Liver (tissue), 9 donors: ENCODE measurements around the gene ARHGEF26. TPM values are rescaled to one million over a fixed set of nuclear protein-coding genes. Genes with fewer than 3 reads are reported as not detected.

Source experiments
- DNase-seq: peaks from one replicate; pipeline ENCODE4 v3.0.0-alpha.2; 2017; ENCODE audit warnings: low spot score
- H3K27ac ChIP-seq, 2 donors: one replicate each; pipeline ENCODE4 v1.7.0; 2013; ENCODE audit warnings: inconsistent platforms in 2 of 2, low read length in 2 of 2, control low read depth in 1 of 2, low read depth in 1 of 2, mild to moderate bottlenecking in 1 of 2
- H3K27me3 ChIP-seq, 4 donors: one replicate each; pipeline versions ENCODE4 v1.6.1 to v1.7.0; 2013; ENCODE audit warnings: low read length in 3 of 4, inconsistent platforms in 1 of 4, mild to moderate bottlenecking in 1 of 4, moderate library complexity in 1 of 4; ENCODE audit not compliant: control insufficient read depth in 4 of 4, insufficient read depth in 4 of 4
- H3K36me3 ChIP-seq, 4 donors: one replicate each; pipeline versions ENCODE4 v1.6.1 to v1.7.0; 2013; ENCODE audit warnings: low read length in 3 of 4, mild to moderate bottlenecking in 3 of 4, low read depth in 1 of 4, moderate library complexity in 1 of 4; ENCODE audit not compliant: control insufficient read depth in 4 of 4, insufficient read depth in 3 of 4
- H3K4me1 ChIP-seq, 4 donors: one replicate each; pipeline versions ENCODE4 v1.6.1 to v1.7.0; 2013; ENCODE audit warnings: low read length in 3 of 4, mild to moderate bottlenecking in 3 of 4, moderate library complexity in 1 of 4; ENCODE audit not compliant: control insufficient read depth in 4 of 4, insufficient read depth in 4 of 4
- H3K4me3 ChIP-seq, 3 donors: one replicate each; pipeline versions ENCODE4 v1.6.1 to v1.7.0; 2013; ENCODE audit warnings: low read length in 3 of 3, control low read depth in 1 of 3, low read depth in 1 of 3, mild to moderate bottlenecking in 1 of 3
- H3K9ac ChIP-seq, 2 donors: one replicate each; pipeline ENCODE4 v1.7.0; 2013; ENCODE audit warnings: low read length in 2 of 2, mild to moderate bottlenecking in 2 of 2, moderate library complexity in 2 of 2, control low read depth in 1 of 2, low read depth in 1 of 2
- H3K9me3 ChIP-seq, 4 donors: one replicate each; pipeline versions ENCODE4 v1.6.1 to v1.7.0; 2013; ENCODE audit warnings: low read length in 3 of 4; ENCODE audit not compliant: control insufficient read depth in 4 of 4
- FOXA2 ChIP-seq: IDR thresholded peaks from 2 replicates; pipeline ENCODE4 v1.6.1; 2016; ENCODE audit warnings: antibody characterized with exemption
- HNF4A ChIP-seq, 2 donors: conservative IDR thresholded peaks; 2 replicates each; pipeline ENCODE4 v1.6.1; 2016; ENCODE audit warnings: antibody characterized with exemption in 2 of 2, mild to moderate bottlenecking in 2 of 2
- HNF4G ChIP-seq: IDR thresholded peaks from 2 replicates; pipeline ENCODE4 v1.6.1; 2016; ENCODE audit warnings: antibody characterized with exemption
- JUND ChIP-seq, 2 donors: IDR thresholded peaks; 2 replicates each; pipeline ENCODE4 v1.6.1; 2016; ENCODE audit warnings: antibody characterized with exemption in 2 of 2
- NR2F2 ChIP-seq: IDR thresholded peaks from 2 replicates; pipeline ENCODE4 v1.6.1; 2016; ENCODE audit warnings: antibody characterized with exemption
- RXRA ChIP-seq, 2 donors: IDR thresholded peaks; 2 replicates each; pipeline ENCODE4 v1.6.1; 2017 to 2018; ENCODE audit warnings: antibody characterized with exemption in 2 of 2, mild to moderate bottlenecking in 1 of 2
- SP1 ChIP-seq: IDR thresholded peaks from 2 replicates; pipeline ENCODE4 v1.6.1; 2018; ENCODE audit warnings: antibody characterized with exemption, mild to moderate bottlenecking
- TAF1 ChIP-seq: conservative IDR thresholded peaks from 2 replicates; pipeline ENCODE4 v1.6.1; 2016; ENCODE audit warnings: antibody characterized with exemption, mild to moderate bottlenecking
- WGBS: extraction: QIAGEN DNeasy Blood & Tissue Kit; methylation state at CpG from one replicate; pipeline ENCODE4 v1.1.7; 2013; 5-methylcytosine and 5-hydroxymethylcytosine counted together
- polyA plus RNA-seq, 2 donors: library from polyadenylated mRNA; stranded (reverse) in 1 of 2; unstranded in 1 of 2; fragments of 200-250 nt in 1 of 2; fragments of >200 nt in 1 of 2; fragmentation: Nextera tagmentation in 1 of 2; extraction: Ambion mirVana in 1 of 2; gene quantifications; one replicate each; pipeline versions ENCODE4 v1.2.1 to v1.2.3, GENCODE V29; 2013 to 2015
- total RNA-seq, 2 donors: library from RNA; depleted of rRNA; stranded (reverse); fragments of >200 nt; gene quantifications; one replicate each; pipeline ENCODE4 v1.2.3, GENCODE V29; 2014
- TF ChIP-seq, protein P1 (sequence below): IDR thresholded peaks from 2 replicates; pipeline ENCODE4 v1.6.1; 2016; ENCODE audit warnings: antibody characterized with exemption, mild to moderate bottlenecking
- TF ChIP-seq, protein P2 (sequence below): IDR thresholded peaks from 2 replicates; pipeline ENCODE4 v1.6.1; 2016; ENCODE audit warnings: antibody characterized with exemption
- TF ChIP-seq, protein P3 (sequence below): IDR thresholded peaks from 2 replicates; pipeline ENCODE4 v1.6.1; 2016; ENCODE audit warnings: antibody characterized with exemption
- TF ChIP-seq, protein P4 (sequence below): fragments of 150-350 bp; IDR thresholded peaks from 2 replicates; pipeline ENCODE4 v1.5.1; 2017; ENCODE audit warnings: improper control_type of control experiment, low read depth, low read length; ENCODE audit not compliant: missing input control
- donor health status: healthy.
- donor health status: healthy.
- donor health status: healthy.
- donor health status: healthy.
- donor health status: healthy.

Gene ARHGEF26
- total and polyA plus RNA-seq, 4 donors, result 1.4 to 27.9 (median 18.7) TPM

DNA sequence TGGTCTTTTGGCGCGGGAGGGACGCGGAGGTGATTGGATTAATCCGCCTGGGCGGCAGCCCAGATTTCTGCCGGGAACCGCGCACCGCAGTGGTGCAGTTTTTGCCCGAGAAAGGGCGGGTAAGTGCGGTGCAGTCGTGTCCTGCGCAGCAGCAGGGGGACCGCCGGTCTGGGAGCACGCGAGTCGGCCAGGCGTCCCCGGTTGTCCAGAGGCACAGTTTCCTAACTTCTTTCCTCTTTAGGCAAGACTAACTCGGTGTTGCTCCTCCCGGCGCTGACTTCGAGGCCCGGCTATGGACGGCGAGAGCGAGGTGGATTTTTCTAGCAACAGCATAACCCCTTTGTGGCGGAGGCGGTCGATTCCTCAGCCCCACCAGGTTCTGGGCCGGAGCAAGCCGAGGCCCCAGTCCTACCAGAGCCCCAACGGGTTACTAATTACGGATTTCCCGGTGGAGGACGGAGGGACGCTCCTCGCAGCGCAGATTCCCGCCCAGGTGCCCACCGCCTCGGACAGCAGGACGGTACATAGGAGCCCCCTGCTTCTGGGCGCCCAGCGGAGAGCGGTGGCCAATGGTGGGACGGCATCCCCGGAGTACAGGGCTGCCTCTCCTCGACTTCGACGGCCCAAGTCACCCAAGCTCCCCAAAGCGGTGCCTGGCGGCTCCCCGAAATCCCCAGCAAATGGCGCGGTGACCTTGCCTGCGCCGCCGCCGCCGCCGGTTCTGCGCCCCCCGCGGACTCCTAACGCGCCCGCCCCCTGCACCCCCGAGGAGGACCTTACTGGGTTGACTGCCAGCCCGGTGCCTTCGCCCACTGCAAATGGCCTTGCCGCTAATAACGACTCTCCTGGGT, 736 bp downstream of the ARHGEF26 start:
- H3K36me3 ChIP-seq, result no peaks in the 10 kb centered on the region
- H3K4me1 ChIP-seq, result peaks cover 0 to 26% (median 11%) of the 10 kb centered on the region in 4 donors
- peak; percentile 46 for DNase-seq
- no peaks in the 10 kb centered on the region for H3K9me3 ChIP-seq
- WGBS, result 3% methylated on average over 76 of the region's 76 CpGs
- peak overlapping the region; percentile 68 to 98 (median 90) for H3K4me3 ChIP-seq
- peak overlapping the region; percentile 72 to 91 for H3K9ac ChIP-seq
- H3K27ac ChIP-seq, result peak overlapping the region; percentile 82 to 86
- no peak for TF ChIP-seq SP1
- TF ChIP-seq, protein P1, sequence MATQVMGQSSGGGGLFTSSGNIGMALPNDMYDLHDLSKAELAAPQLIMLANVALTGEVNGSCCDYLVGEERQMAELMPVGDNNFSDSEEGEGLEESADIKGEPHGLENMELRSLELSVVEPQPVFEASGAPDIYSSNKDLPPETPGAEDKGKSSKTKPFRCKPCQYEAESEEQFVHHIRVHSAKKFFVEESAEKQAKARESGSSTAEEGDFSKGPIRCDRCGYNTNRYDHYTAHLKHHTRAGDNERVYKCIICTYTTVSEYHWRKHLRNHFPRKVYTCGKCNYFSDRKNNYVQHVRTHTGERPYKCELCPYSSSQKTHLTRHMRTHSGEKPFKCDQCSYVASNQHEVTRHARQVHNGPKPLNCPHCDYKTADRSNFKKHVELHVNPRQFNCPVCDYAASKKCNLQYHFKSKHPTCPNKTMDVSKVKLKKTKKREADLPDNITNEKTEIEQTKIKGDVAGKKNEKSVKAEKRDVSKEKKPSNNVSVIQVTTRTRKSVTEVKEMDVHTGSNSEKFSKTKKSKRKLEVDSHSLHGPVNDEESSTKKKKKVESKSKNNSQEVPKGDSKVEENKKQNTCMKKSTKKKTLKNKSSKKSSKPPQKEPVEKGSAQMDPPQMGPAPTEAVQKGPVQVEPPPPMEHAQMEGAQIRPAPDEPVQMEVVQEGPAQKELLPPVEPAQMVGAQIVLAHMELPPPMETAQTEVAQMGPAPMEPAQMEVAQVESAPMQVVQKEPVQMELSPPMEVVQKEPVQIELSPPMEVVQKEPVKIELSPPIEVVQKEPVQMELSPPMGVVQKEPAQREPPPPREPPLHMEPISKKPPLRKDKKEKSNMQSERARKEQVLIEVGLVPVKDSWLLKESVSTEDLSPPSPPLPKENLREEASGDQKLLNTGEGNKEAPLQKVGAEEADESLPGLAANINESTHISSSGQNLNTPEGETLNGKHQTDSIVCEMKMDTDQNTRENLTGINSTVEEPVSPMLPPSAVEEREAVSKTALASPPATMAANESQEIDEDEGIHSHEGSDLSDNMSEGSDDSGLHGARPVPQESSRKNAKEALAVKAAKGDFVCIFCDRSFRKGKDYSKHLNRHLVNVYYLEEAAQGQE, result no peak
- no peak for TF ChIP-seq NR2F2
- TF ChIP-seq, protein P2, sequence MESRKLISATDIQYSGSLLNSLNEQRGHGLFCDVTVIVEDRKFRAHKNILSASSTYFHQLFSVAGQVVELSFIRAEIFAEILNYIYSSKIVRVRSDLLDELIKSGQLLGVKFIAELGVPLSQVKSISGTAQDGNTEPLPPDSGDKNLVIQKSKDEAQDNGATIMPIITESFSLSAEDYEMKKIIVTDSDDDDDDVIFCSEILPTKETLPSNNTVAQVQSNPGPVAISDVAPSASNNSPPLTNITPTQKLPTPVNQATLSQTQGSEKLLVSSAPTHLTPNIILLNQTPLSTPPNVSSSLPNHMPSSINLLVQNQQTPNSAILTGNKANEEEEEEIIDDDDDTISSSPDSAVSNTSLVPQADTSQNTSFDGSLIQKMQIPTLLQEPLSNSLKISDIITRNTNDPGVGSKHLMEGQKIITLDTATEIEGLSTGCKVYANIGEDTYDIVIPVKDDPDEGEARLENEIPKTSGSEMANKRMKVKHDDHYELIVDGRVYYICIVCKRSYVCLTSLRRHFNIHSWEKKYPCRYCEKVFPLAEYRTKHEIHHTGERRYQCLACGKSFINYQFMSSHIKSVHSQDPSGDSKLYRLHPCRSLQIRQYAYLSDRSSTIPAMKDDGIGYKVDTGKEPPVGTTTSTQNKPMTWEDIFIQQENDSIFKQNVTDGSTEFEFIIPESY, result no peak
- no peak for TF ChIP-seq HNF4A (conservative IDR thresholded peaks at IDR 0.05)
- no peak for TF ChIP-seq RXRA (IDR thresholded peaks at IDR 0.05)
- TF ChIP-seq FOXA2, result no peak
- TF ChIP-seq, protein P3, sequence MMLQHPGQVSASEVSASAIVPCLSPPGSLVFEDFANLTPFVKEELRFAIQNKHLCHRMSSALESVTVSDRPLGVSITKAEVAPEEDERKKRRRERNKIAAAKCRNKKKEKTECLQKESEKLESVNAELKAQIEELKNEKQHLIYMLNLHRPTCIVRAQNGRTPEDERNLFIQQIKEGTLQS, result no peak
- TF ChIP-seq, protein P4, sequence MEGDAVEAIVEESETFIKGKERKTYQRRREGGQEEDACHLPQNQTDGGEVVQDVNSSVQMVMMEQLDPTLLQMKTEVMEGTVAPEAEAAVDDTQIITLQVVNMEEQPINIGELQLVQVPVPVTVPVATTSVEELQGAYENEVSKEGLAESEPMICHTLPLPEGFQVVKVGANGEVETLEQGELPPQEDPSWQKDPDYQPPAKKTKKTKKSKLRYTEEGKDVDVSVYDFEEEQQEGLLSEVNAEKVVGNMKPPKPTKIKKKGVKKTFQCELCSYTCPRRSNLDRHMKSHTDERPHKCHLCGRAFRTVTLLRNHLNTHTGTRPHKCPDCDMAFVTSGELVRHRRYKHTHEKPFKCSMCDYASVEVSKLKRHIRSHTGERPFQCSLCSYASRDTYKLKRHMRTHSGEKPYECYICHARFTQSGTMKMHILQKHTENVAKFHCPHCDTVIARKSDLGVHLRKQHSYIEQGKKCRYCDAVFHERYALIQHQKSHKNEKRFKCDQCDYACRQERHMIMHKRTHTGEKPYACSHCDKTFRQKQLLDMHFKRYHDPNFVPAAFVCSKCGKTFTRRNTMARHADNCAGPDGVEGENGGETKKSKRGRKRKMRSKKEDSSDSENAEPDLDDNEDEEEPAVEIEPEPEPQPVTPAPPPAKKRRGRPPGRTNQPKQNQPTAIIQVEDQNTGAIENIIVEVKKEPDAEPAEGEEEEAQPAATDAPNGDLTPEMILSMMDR, result peak; percentile 3
- no peaks in the 10 kb centered on the region for H3K27me3 ChIP-seq

DNA sequence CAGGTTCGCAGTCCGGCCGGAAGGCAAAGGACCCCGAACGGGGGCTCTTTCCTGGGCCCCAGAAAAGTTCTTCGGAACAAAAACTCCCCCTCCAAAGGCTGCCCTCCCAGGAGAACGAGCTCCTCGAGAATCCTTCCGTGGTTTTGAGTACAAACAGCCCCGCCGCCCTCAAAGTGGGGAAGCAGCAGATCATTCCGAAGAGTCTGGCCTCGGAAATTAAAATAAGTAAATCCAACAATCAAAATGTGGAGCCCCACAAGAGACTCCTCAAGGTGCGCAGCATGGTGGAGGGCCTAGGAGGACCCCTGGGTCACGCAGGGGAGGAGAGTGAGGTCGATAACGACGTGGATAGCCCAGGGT, 1.3 kb downstream of the ARHGEF26 start:
- Histone ChIP-seq H3K4me1 (peaks cover 0 to 29% (median 12%) of the 10 kb centered on the region in 4 donors), H3K9ac (peak overlapping the region; percentile 72 to 91), H3K4me3 (peak overlapping the region; percentile 68 to 98 (median 90)), H3K27ac (peak overlapping the region; percentile 82 to 86), H3K36me3 (peaks cover 0 to 2% (median 0%) of the 10 kb centered on the region in 4 donors), H3K27me3 (no peaks in the 10 kb centered on the region), H3K9me3 (no peaks in the 10 kb centered on the region)
- no peak for DNase-seq
- 9% methylated on average over 18 of the region's 18 CpGs for WGBS
- TF ChIP-seq, protein P4, result no peak
- TF ChIP-seq JUND (IDR thresholded peaks at IDR 0.05) (no peak), TAF1 (no peak), HNF4G (no peak), FOXA2 (no peak)
- TF ChIP-seq, protein P3, result no peak
